Omental fat pad (tissue), 4 donors: ENCODE measurements around the gene SLC47A2. TPM values are rescaled to one million over a fixed set of nuclear protein-coding genes. Genes with fewer than 3 reads are reported as not detected.
"Not testable (repeated sequence)": the region's sequence is repeated elsewhere in the genome, so short reads cannot be mapped to it uniquely, and the experiment has no call there.

Source experiments
- ATAC-seq: fragments of 150-250 bp; one replicate; pipeline ENCODE4 v1.9.1; 2016; ENCODE audit warnings: mild to moderate bottlenecking, moderate library complexity; ENCODE audit not compliant: low FRiP score
- DNase-seq: peaks from one replicate; pipeline ENCODE4 v3.0.0-alpha.2; 2019; ENCODE audit warnings: low spot score
- CTCF ChIP-seq, 3 donors: fragments of 450-650 bp; IDR thresholded peaks; one replicate each; pipeline ENCODE4 v1.5.1; 2016 to 2017; ENCODE audit warnings: antibody characterized with exemption in 3 of 3, mild to moderate bottlenecking in 3 of 3, moderate library complexity in 2 of 3
- total RNA-seq, 4 donors: library from RNA; depleted of rRNA; stranded (reverse); fragments of >200 nt; gene quantifications; one replicate each; pipeline ENCODE4 v1.1.0, GENCODE V29; 2016

The SLC47A2 gene
- total RNA-seq, 4 donors from 2014 or later = 0.28 TPM; not detected in 3

- ATAC-seq (peak; percentile 67), DNase-seq (no peak)
- no peak for TF ChIP-seq CTCF (IDR thresholded peaks at IDR 0.05)
Measured at GRCh38 chr17:19672009-19672750, 44.2 kb downstream of the SLC47A2 start.

GRCh38 chr17:19671433-19671832 is 45.0 kb downstream of the SLC47A2 start:
- ATAC-seq (no peak), DNase-seq (no peak)
- no peak for TF ChIP-seq CTCF (IDR thresholded peaks at IDR 0.05)

DNA sequence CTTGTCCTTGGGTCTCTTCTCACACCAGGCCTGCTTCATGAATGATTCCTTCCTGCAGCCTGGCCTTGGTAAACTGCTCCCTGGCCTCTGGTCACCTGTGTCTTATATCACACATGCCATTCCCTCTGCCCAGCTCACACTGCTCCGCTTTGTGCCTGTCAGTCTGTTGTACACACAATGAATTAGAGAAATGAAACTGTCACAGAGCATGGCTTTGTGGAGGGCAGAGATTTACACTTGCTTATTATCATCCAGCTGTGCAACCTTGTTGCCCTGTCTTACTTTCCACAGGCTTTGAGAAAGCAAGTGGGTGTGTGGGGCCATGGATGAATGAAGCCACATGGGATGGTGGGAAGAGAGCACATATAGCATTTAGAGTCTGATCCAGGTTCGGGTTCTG is 45.5 kb downstream of the SLC47A2 start:
- DNase-seq (no peak), ATAC-seq (no peak)
- no peak for TF ChIP-seq CTCF (IDR thresholded peaks at IDR 0.05)

GRCh38 chr17:19669680-19670079 is 46.7 kb downstream of the SLC47A2 start:
- DNase-seq, ATAC-seq: not testable (repeated sequence)

GRCh38 chr17:19664821-19665181 is 51.6 kb downstream of the SLC47A2 start:
- no peak for ATAC-seq
- DNase-seq = no peak
- no peak for TF ChIP-seq CTCF (IDR thresholded peaks at IDR 0.05)

- no peak for DNase-seq
- TF ChIP-seq CTCF (IDR thresholded peaks at IDR 0.05) = no peak
- no peak for ATAC-seq
Measured at GRCh38 chr17:19664136-19664820, 52.1 kb downstream of the SLC47A2 start.

- TF ChIP-seq CTCF (IDR thresholded peaks at IDR 0.05) = no peak
- ATAC-seq (no peak), DNase-seq (no peak)
Measured at GRCh38 chr17:19663097-19663496, 53.3 kb downstream of the SLC47A2 start.
